Measurements from ENCODE around the gene ROBO2.

The ROBO2 gene

GRCh38 chr3:77189258-77189657 lies 149.4 kb downstream of the ROBO2 start:
- no peaks in the 10 kb centered on the region for H3K4me1 ChIP-seq (ENCODE audit: control insufficient read depth, insufficient read depth, low read length, unreplicated experiment)
- no peak overlapping the region for H3K27ac ChIP-seq (ENCODE audit: low read depth, low read length)
- H3K36me3 ChIP-seq (ENCODE audit: insufficient read depth, low read length): no peaks in the 10 kb centered on the region
- no peak overlapping the region for H3K4me3 ChIP-seq (ENCODE audit: low read depth, low read length)
- no peak overlapping the region for H2AFZ ChIP-seq (ENCODE audit: low read length, unreplicated experiment)
- H3K79me2 ChIP-seq (ENCODE audit: control insufficient read depth, insufficient read depth, low read length, unreplicated experiment): no peaks in the 10 kb centered on the region
- H3K27me3 ChIP-seq (ENCODE audit: insufficient read depth, low read length): no peaks in the 10 kb centered on the region

- no peaks in the 10 kb centered on the region for H3K79me2 ChIP-seq (ENCODE audit: control insufficient read depth, insufficient read depth, low read length, unreplicated experiment)
- H3K27ac ChIP-seq (ENCODE audit: low read depth, low read length): no peak overlapping the region
- H3K36me3 ChIP-seq (ENCODE audit: insufficient read depth, low read length): no peaks in the 10 kb centered on the region
- H3K4me3 ChIP-seq (ENCODE audit: low read depth, low read length): no peak overlapping the region
- no peaks in the 10 kb centered on the region for H3K4me1 ChIP-seq (ENCODE audit: control insufficient read depth, insufficient read depth, low read length, unreplicated experiment)
- no peak overlapping the region for H2AFZ ChIP-seq (ENCODE audit: low read length, unreplicated experiment)
- H3K27me3 ChIP-seq (ENCODE audit: insufficient read depth, low read length): no peaks in the 10 kb centered on the region
These were observed 149.8 kb downstream of the ROBO2 start for GRCh38 chr3:77189684-77190083.

GRCh38 chr3:77190374-77190773 lies 150.5 kb downstream of the ROBO2 start:
- Histone ChIP-seq H3K79me2 (ENCODE audit: control insufficient read depth, insufficient read depth, low read length, unreplicated experiment) (no peaks in the 10 kb centered on the region), H3K27me3 (ENCODE audit: insufficient read depth, low read length) (no peaks in the 10 kb centered on the region), H3K27ac (ENCODE audit: low read depth, low read length) (no peak overlapping the region), H3K4me1 (ENCODE audit: control insufficient read depth, insufficient read depth, low read length, unreplicated experiment) (no peaks in the 10 kb centered on the region), H2AFZ (ENCODE audit: low read length, unreplicated experiment) (no peak overlapping the region), H3K4me3 (ENCODE audit: low read depth, low read length) (no peak overlapping the region), H3K36me3 (ENCODE audit: insufficient read depth, low read length) (no peaks in the 10 kb centered on the region)

GRCh38 chr3:77191014-77191413 lies 151.1 kb downstream of the ROBO2 start:
- no peaks in the 10 kb centered on the region for H3K4me1 ChIP-seq (ENCODE audit: control insufficient read depth, insufficient read depth, low read length, unreplicated experiment)
- H2AFZ ChIP-seq (ENCODE audit: low read length, unreplicated experiment): no peak overlapping the region
- H3K27me3 ChIP-seq (ENCODE audit: insufficient read depth, low read length): no peaks in the 10 kb centered on the region
- H3K4me3 ChIP-seq (ENCODE audit: low read depth, low read length): no peak overlapping the region
- no peak overlapping the region for H3K27ac ChIP-seq (ENCODE audit: low read depth, low read length)
- H3K79me2 ChIP-seq (ENCODE audit: control insufficient read depth, insufficient read depth, low read length, unreplicated experiment): no peaks in the 10 kb centered on the region
- H3K36me3 ChIP-seq (ENCODE audit: insufficient read depth, low read length): no peaks in the 10 kb centered on the region

- Histone ChIP-seq H3K4me1 (ENCODE audit: control insufficient read depth, insufficient read depth, low read length, unreplicated experiment) (no peaks in the 10 kb centered on the region), H2AFZ (ENCODE audit: low read length, unreplicated experiment) (no peak overlapping the region), H3K27ac (ENCODE audit: low read depth, low read length) (no peak overlapping the region), H3K4me3 (ENCODE audit: low read depth, low read length) (no peak overlapping the region), H3K27me3 (ENCODE audit: insufficient read depth, low read length) (no peaks in the 10 kb centered on the region), H3K79me2 (ENCODE audit: control insufficient read depth, insufficient read depth, low read length, unreplicated experiment) (no peaks in the 10 kb centered on the region), H3K36me3 (ENCODE audit: insufficient read depth, low read length) (no peaks in the 10 kb centered on the region)
These were observed 151.7 kb downstream of the ROBO2 start for GRCh38 chr3:77191640-77192039.

GRCh38 chr3:77195766-77196545 lies 156.1 kb downstream of the ROBO2 start:
- Histone ChIP-seq H3K27me3 (ENCODE audit: insufficient read depth, low read length) (no peaks in the 10 kb centered on the region), H3K79me2 (ENCODE audit: control insufficient read depth, insufficient read depth, low read length, unreplicated experiment) (no peaks in the 10 kb centered on the region), H3K4me3 (ENCODE audit: low read depth, low read length) (no peak overlapping the region), H3K27ac (ENCODE audit: low read depth, low read length) (no peak overlapping the region), H3K36me3 (ENCODE audit: insufficient read depth, low read length) (no peaks in the 10 kb centered on the region), H3K4me1 (ENCODE audit: control insufficient read depth, insufficient read depth, low read length, unreplicated experiment) (no peaks in the 10 kb centered on the region), H2AFZ (ENCODE audit: low read length, unreplicated experiment) (no peak overlapping the region)

GRCh38 chr3:77197408-77197807 lies 157.5 kb downstream of the ROBO2 start:
- Histone ChIP-seq H2AFZ (ENCODE audit: low read length, unreplicated experiment) (no peak overlapping the region), H3K79me2 (ENCODE audit: control insufficient read depth, insufficient read depth, low read length, unreplicated experiment) (no peaks in the 10 kb centered on the region), H3K27me3 (ENCODE audit: insufficient read depth, low read length) (no peaks in the 10 kb centered on the region), H3K27ac (ENCODE audit: low read depth, low read length) (no peak overlapping the region), H3K4me1 (ENCODE audit: control insufficient read depth, insufficient read depth, low read length, unreplicated experiment) (no peaks in the 10 kb centered on the region), H3K4me3 (ENCODE audit: low read depth, low read length) (no peak overlapping the region), H3K36me3 (ENCODE audit: insufficient read depth, low read length) (no peaks in the 10 kb centered on the region)

- Histone ChIP-seq H3K27ac (ENCODE audit: low read depth, low read length) (no peak overlapping the region), H3K36me3 (ENCODE audit: insufficient read depth, low read length) (no peaks in the 10 kb centered on the region), H3K27me3 (ENCODE audit: insufficient read depth, low read length) (peaks cover 4% of the 10 kb centered on the region; the same call in 1 of the 2 replicates), H3K4me1 (ENCODE audit: control insufficient read depth, insufficient read depth, low read length, unreplicated experiment) (no peaks in the 10 kb centered on the region), H3K79me2 (ENCODE audit: control insufficient read depth, insufficient read depth, low read length, unreplicated experiment) (no peaks in the 10 kb centered on the region), H3K4me3 (ENCODE audit: low read depth, low read length) (no peak overlapping the region), H2AFZ (ENCODE audit: low read length, unreplicated experiment) (no peak overlapping the region)
These were observed 164.0 kb downstream of the ROBO2 start for GRCh38 chr3:77203851-77204250.

- Histone ChIP-seq H3K4me3 (ENCODE audit: low read depth, low read length) (no peak overlapping the region), H2AFZ (ENCODE audit: low read length, unreplicated experiment) (no peak overlapping the region), H3K27ac (ENCODE audit: low read depth, low read length) (no peak overlapping the region), H3K27me3 (ENCODE audit: insufficient read depth, low read length) (peaks cover 4% of the 10 kb centered on the region; the same call in 1 of the 2 replicates), H3K4me1 (ENCODE audit: control insufficient read depth, insufficient read depth, low read length, unreplicated experiment) (no peaks in the 10 kb centered on the region), H3K36me3 (ENCODE audit: insufficient read depth, low read length) (no peaks in the 10 kb centered on the region), H3K79me2 (ENCODE audit: control insufficient read depth, insufficient read depth, low read length, unreplicated experiment) (no peaks in the 10 kb centered on the region)
These were observed 164.9 kb downstream of the ROBO2 start for GRCh38 chr3:77204788-77205187.

GRCh38 chr3:77207753-77208152 lies 167.9 kb downstream of the ROBO2 start:
- no peaks in the 10 kb centered on the region for H3K36me3 ChIP-seq (ENCODE audit: insufficient read depth, low read length)
- peaks cover 4% of the 10 kb centered on the region; the same call in 1 of the 2 replicates for H3K27me3 ChIP-seq (ENCODE audit: insufficient read depth, low read length)
- H3K4me3 ChIP-seq (ENCODE audit: low read depth, low read length): no peak overlapping the region
- H3K4me1 ChIP-seq (ENCODE audit: control insufficient read depth, insufficient read depth, low read length, unreplicated experiment): no peaks in the 10 kb centered on the region
- H2AFZ ChIP-seq (ENCODE audit: low read length, unreplicated experiment): no peak overlapping the region
- no peaks in the 10 kb centered on the region for H3K79me2 ChIP-seq (ENCODE audit: control insufficient read depth, insufficient read depth, low read length, unreplicated experiment)
- H3K27ac ChIP-seq (ENCODE audit: low read depth, low read length): no peak overlapping the region

- no peaks in the 10 kb centered on the region for H3K79me2 ChIP-seq (ENCODE audit: control insufficient read depth, insufficient read depth, low read length, unreplicated experiment)
- no peaks in the 10 kb centered on the region for H3K27me3 ChIP-seq (ENCODE audit: insufficient read depth, low read length)
- H2AFZ ChIP-seq (ENCODE audit: low read length, unreplicated experiment): no peak overlapping the region
- no peak overlapping the region for H3K4me3 ChIP-seq (ENCODE audit: low read depth, low read length)
- H3K4me1 ChIP-seq (ENCODE audit: control insufficient read depth, insufficient read depth, low read length, unreplicated experiment): no peaks in the 10 kb centered on the region
- H3K36me3 ChIP-seq (ENCODE audit: insufficient read depth, low read length): no peaks in the 10 kb centered on the region
- H3K27ac ChIP-seq (ENCODE audit: low read depth, low read length): no peak overlapping the region
These were observed 182.8 kb downstream of the ROBO2 start for GRCh38 chr3:77222701-77223100.

Measured in ACC112 (cell line).